Neural progenitor cell (in vitro differentiated cells): ENCODE results near the gene TEKT1. TPM values are rescaled to one million over a fixed set of nuclear protein-coding genes. Genes with fewer than 3 reads are reported as not detected.
"Not testable (repeated sequence)": the region's sequence is repeated elsewhere in the genome, so short reads cannot be mapped to it uniquely, and the experiment has no call there.

Source experiments
- DNase-seq: peaks from one replicate; pipeline ENCODE4 v3.0.0-alpha.2; 2016; ENCODE audit warnings: low spot score
- H2AFZ ChIP-seq: fragments of 200-600 bp; sonication (generic); replicated peaks from 2 replicates; pipeline ENCODE4 v1.6.1; 2016; ENCODE audit warnings: antibody characterized with exemption
- H3F3A ChIP-seq: fragments of 200-600 bp; sonication (generic); 2 replicates; pipeline ENCODE4 v1.6.1; 2016; ENCODE audit warnings: antibody characterized with exemption, low read depth
- H3K27ac ChIP-seq: fragments of 200-600 bp; sonication (generic); 2 replicates; pipeline ENCODE4 v1.5.1; 2016; ENCODE audit warnings: mild to moderate bottlenecking
- H3K27me3 ChIP-seq: fragments of 200-600 bp; sonication (generic); 2 replicates; pipeline ENCODE4 v1.6.1; 2016; ENCODE audit warnings: mild to moderate bottlenecking, moderate library complexity
- H3K36me3 ChIP-seq: fragments of 200-600 bp; sonication (generic); 2 replicates; pipeline ENCODE4 v1.5.1; 2016
- H3K4me1 ChIP-seq: fragments of 200-600 bp; sonication (generic); 2 replicates; pipeline ENCODE4 v1.6.1; 2016; ENCODE audit warnings: mixed run types
- H3K4me2 ChIP-seq: fragments of 200-600 bp; sonication (generic); 2 replicates; pipeline ENCODE4 v1.6.1; 2016
- H3K4me3 ChIP-seq: fragments of 200-600 bp; sonication (generic); 2 replicates; pipeline ENCODE4 v1.5.1; 2016
- H3K79me2 ChIP-seq: fragments of 200-600 bp; sonication (generic); 2 replicates; pipeline ENCODE4 v1.6.1; 2016; ENCODE audit warnings: low read depth
- H3K9ac ChIP-seq: fragments of 200-600 bp; sonication (generic); 2 replicates; pipeline ENCODE4 v1.6.1; 2016
- H3K9me3 ChIP-seq: fragments of 200-600 bp; sonication (generic); 2 replicates; pipeline ENCODE4 v1.5.1; 2016; ENCODE audit warnings: low read depth
- H4K20me1 ChIP-seq: fragments of 200-600 bp; sonication (generic); 2 replicates; pipeline ENCODE4 v1.6.1; 2016; ENCODE audit warnings: low read depth
- H3K27ac Mint-ChIP-seq: 3 replicates; pipeline ENCODE4 v1.8.0; 2021; ENCODE audit warnings: mixed read lengths
- H3K27me3 Mint-ChIP-seq: 2 replicates; pipeline ENCODE4 v1.8.0; 2022; ENCODE audit warnings: low read depth, mild to moderate bottlenecking, inconsistent platforms, moderate library complexity, mixed read lengths; ENCODE audit not compliant: insufficient read depth
- H3K36me3 Mint-ChIP-seq: 3 replicates; pipeline ENCODE4 v1.8.0; 2021; ENCODE audit warnings: mixed read lengths
- H3K4me1 Mint-ChIP-seq: 3 replicates; pipeline ENCODE4 v1.8.0; 2021; ENCODE audit warnings: mixed read lengths
- H3K4me3 Mint-ChIP-seq: 3 replicates; pipeline ENCODE4 v1.8.0; 2021; ENCODE audit warnings: mild to moderate bottlenecking, moderate library complexity, mixed read lengths
- H3K9me3 Mint-ChIP-seq: 3 replicates; pipeline ENCODE4 v1.8.0; 2020; ENCODE audit warnings: mixed read lengths
- CTCF ChIP-seq: fragments of 200-600 bp; sonication (generic); IDR thresholded peaks from 2 replicates; pipeline ENCODE4 v1.5.1; 2017; ENCODE audit warnings: antibody characterized with exemption, mild to moderate bottlenecking
- EZH2 ChIP-seq: fragments of 200-600 bp; sonication (generic); IDR thresholded peaks from 2 replicates; pipeline ENCODE4 v1.6.1; 2017; ENCODE audit warnings: antibody characterized with exemption, mild to moderate bottlenecking, moderate library complexity
- EZH2phosphoT487 ChIP-seq: fragments of 200-600 bp; sonication (generic); IDR thresholded peaks from 2 replicates; pipeline ENCODE4 v1.6.1; 2017; ENCODE audit warnings: antibody characterized with exemption
- total RNA-seq: library from RNA; depleted of rRNA; stranded (reverse); fragments of >200 nt; gene quantifications from 2 replicates; pipeline ENCODE4 v1.2.3, GENCODE V29; 2015; ENCODE audit warnings: low replicate concordance

The TEKT1 gene
- total RNA-seq, 1 donor from 2014 or later = not detected

- H3K9me3 ChIP-seq = no peaks in the 10 kb centered on the region
- Mint-ChIP-seq H3K27ac (no peak overlapping the region), H3K9me3 (peaks cover 4% of the 10 kb centered on the region), H3K27me3 (no peaks in the 10 kb centered on the region), H3K4me3 (no peak overlapping the region), H3K4me1 (peaks cover 5% of the 10 kb centered on the region), H3K36me3 (no peaks in the 10 kb centered on the region)
- H3K79me2 ChIP-seq = no peaks in the 10 kb centered on the region
- H3K9ac ChIP-seq = no peak overlapping the region
- H2AFZ ChIP-seq = no peak overlapping the region
- DNase-seq = no peak
- no peaks in the 10 kb centered on the region for H3K4me1 ChIP-seq
- H3K36me3 ChIP-seq = no peaks in the 10 kb centered on the region
- H3K4me2 ChIP-seq = no peak overlapping the region
- H3F3A ChIP-seq = no peaks in the 10 kb centered on the region
- no peak overlapping the region for H3K27ac ChIP-seq
- TF ChIP-seq EZH2phosphoT487 = no peak
- no peak for TF ChIP-seq EZH2
- TF ChIP-seq CTCF = no peak
- no peak overlapping the region for H3K4me3 ChIP-seq
- no peaks in the 10 kb centered on the region for H4K20me1 ChIP-seq
- peaks cover 5% of the 10 kb centered on the region for H3K27me3 ChIP-seq
These were observed 12.6 kb downstream of the TEKT1 start for GRCh38 chr17:6818938-6819337.

DNA sequence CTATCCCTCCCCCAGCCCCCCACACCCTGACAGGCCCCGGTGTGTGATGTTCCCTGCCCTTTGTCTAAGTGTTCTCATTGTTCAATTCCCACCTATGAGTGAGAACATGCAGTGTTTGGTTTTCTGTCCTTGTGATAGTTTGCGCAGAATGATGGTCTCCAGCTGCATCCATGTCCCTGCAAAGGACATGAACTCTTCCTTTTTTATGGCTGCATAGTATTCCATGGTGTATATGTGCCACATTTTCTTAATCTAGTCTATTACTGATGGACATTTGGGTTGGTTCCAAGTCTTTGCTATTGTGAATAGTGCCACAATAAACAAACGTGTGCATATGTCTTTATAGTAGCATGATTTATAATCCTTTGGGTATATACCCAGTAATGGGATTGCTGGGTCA, 15.2 kb downstream of the TEKT1 start:
- not testable (repeated sequence) for H3K36me3 Mint-ChIP-seq, H3K36me3 ChIP-seq, H3K9me3 Mint-ChIP-seq, H3K79me2 ChIP-seq, H3K4me3 Mint-ChIP-seq, H3K27ac Mint-ChIP-seq, H3K4me2 ChIP-seq, H3K27me3 Mint-ChIP-seq, DNase-seq, H3K27ac ChIP-seq, H3K9me3 ChIP-seq, H3F3A ChIP-seq, H3K4me1 Mint-ChIP-seq, H3K4me1 ChIP-seq, H3K9ac ChIP-seq, H4K20me1 ChIP-seq, H3K4me3 ChIP-seq, H2AFZ ChIP-seq
- peaks cover 12% of the 10 kb centered on the region for H3K27me3 ChIP-seq

DNA sequence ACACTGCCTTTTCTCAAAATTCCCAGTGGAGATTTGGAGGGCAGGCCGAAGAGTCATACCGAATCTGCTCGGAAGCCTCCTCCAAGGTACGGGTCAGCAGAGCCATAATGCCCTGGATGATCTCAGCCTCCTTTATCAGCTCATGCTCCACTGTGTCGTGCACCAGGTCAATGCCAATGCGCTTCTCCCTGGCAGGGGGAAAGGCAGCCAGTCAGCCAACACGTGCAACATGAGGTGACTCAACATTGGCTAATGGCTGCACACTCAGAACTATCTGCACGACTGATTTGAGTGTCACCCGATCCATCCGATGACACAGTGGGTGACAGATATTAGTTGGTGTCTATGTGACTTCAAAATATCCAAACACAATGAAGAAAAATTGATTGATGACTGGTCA, 15.8 kb downstream of the TEKT1 start:
- no peak overlapping the region for H2AFZ ChIP-seq
- no peaks in the 10 kb centered on the region for H3K36me3 Mint-ChIP-seq
- peaks cover 3% of the 10 kb centered on the region for H3K9me3 Mint-ChIP-seq
- no peaks in the 10 kb centered on the region for H3K4me1 ChIP-seq
- TF ChIP-seq CTCF (no peak), EZH2 (no peak), EZH2phosphoT487 (no peak)
- no peaks in the 10 kb centered on the region for H3K36me3 ChIP-seq
- no peaks in the 10 kb centered on the region for H3K9me3 ChIP-seq
- peaks cover 12% of the 10 kb centered on the region for H3K27me3 ChIP-seq
- H4K20me1 ChIP-seq = no peaks in the 10 kb centered on the region
- H3K9ac ChIP-seq = no peak overlapping the region
- H3F3A ChIP-seq = no peaks in the 10 kb centered on the region
- H3K4me3 Mint-ChIP-seq = no peak overlapping the region
- H3K4me2 ChIP-seq = no peak overlapping the region
- no peak overlapping the region for H3K27ac ChIP-seq
- no peaks in the 10 kb centered on the region for H3K79me2 ChIP-seq
- no peaks in the 10 kb centered on the region for H3K4me1 Mint-ChIP-seq
- no peak for DNase-seq
- peaks cover 2% of the 10 kb centered on the region for H3K27me3 Mint-ChIP-seq
- no peak overlapping the region for H3K27ac Mint-ChIP-seq
- no peak overlapping the region for H3K4me3 ChIP-seq

- no peaks in the 10 kb centered on the region for H3K4me1 Mint-ChIP-seq
- no peak overlapping the region for H3K4me3 Mint-ChIP-seq
- Histone ChIP-seq H3K4me1 (no peaks in the 10 kb centered on the region), H3K9ac (no peak overlapping the region), H3K4me3 (no peak overlapping the region), H2AFZ (no peak overlapping the region), H3K9me3 (no peaks in the 10 kb centered on the region), H3K27ac (no peak overlapping the region), H3K36me3 (no peaks in the 10 kb centered on the region), H3K4me2 (no peak overlapping the region), H3K27me3 (peaks cover 6% of the 10 kb centered on the region), H3F3A (no peaks in the 10 kb centered on the region), H4K20me1 (no peaks in the 10 kb centered on the region), H3K79me2 (no peaks in the 10 kb centered on the region)
- H3K27ac Mint-ChIP-seq = no peak overlapping the region
- H3K36me3 Mint-ChIP-seq = no peaks in the 10 kb centered on the region
- no peak for DNase-seq
- peaks cover 2% of the 10 kb centered on the region for H3K27me3 Mint-ChIP-seq
- peaks cover 4% of the 10 kb centered on the region for H3K9me3 Mint-ChIP-seq
- TF ChIP-seq CTCF (no peak), EZH2phosphoT487 (no peak), EZH2 (no peak)
These were observed 19.2 kb downstream of the TEKT1 start for GRCh38 chr17:6812295-6812694.
